Measurements from ENCODE around the gene CAMTA1. TPM values are rescaled to one million over a fixed set of nuclear protein-coding genes. Genes with fewer than 3 reads are reported as not detected.

The CAMTA1 gene
- total RNA-seq, 1 donor from 2014 or later = 77.6 TPM

GRCh38 chr1:7560601-7561181 lies 775.4 kb downstream of the CAMTA1 start:
- H3K4me3 Mint-ChIP-seq (ENCODE audit: unreplicated experiment) = no peak overlapping the region
- Histone ChIP-seq H3K9ac (ENCODE audit: low read length) (no peak overlapping the region), H3K4me3 (ENCODE audit: insufficient read depth, low read depth, low read length) (no peak overlapping the region), H4K20me1 (ENCODE audit: insufficient read depth, low read length) (no peaks in the 10 kb centered on the region), H3K79me2 (ENCODE audit: insufficient read depth, low read length) (no peaks in the 10 kb centered on the region), H3K27me3 (ENCODE audit: insufficient read depth, low read length) (no peaks in the 10 kb centered on the region), H3K9me3 (ENCODE audit: insufficient read depth, low read depth, low read length) (no peaks in the 10 kb centered on the region), H3K36me3 (ENCODE audit: insufficient read depth, low read length) (no peaks in the 10 kb centered on the region), H3K4me2 (ENCODE audit: low read length) (no peak overlapping the region), H2AFZ (ENCODE audit: low read depth, low read length) (no peak overlapping the region), H3K27ac (ENCODE audit: low read depth, low read length) (no peak overlapping the region), H3K4me1 (ENCODE audit: insufficient read depth, low read length) (no peaks in the 10 kb centered on the region)
- FAIRE-seq (no peak), DNase-seq (ENCODE audit: low read depth) (no peak)
- peaks cover 2% of the 10 kb centered on the region for H3K4me1 Mint-ChIP-seq (ENCODE audit: low read depth, unreplicated experiment)
- no peaks in the 10 kb centered on the region for H3K9me3 Mint-ChIP-seq (ENCODE audit: unreplicated experiment)
- H3K36me3 Mint-ChIP-seq (ENCODE audit: low read depth, unreplicated experiment) = no peaks in the 10 kb centered on the region
- TF ChIP-seq EZH2 (IDR thresholded peaks at IDR 0.05; ENCODE audit: insufficient read depth, low read length) (no peak), CTCF (IDR thresholded peaks at IDR 0.05; ENCODE audit: insufficient read depth, low read depth, low read length) (no peak)
- H3K27ac Mint-ChIP-seq (ENCODE audit: unreplicated experiment) = no peak overlapping the region
- H3K27me3 Mint-ChIP-seq (ENCODE audit: low read depth, unreplicated experiment) = peaks cover 39% of the 10 kb centered on the region

GRCh38 chr1:7561331-7561921 lies 776.2 kb downstream of the CAMTA1 start:
- Histone ChIP-seq H3K4me2 (ENCODE audit: low read length) (no peak overlapping the region), H4K20me1 (ENCODE audit: insufficient read depth, low read length) (no peaks in the 10 kb centered on the region), H3K4me3 (ENCODE audit: insufficient read depth, low read depth, low read length) (no peak overlapping the region), H3K9me3 (ENCODE audit: insufficient read depth, low read depth, low read length) (no peaks in the 10 kb centered on the region), H3K4me1 (ENCODE audit: insufficient read depth, low read length) (no peaks in the 10 kb centered on the region), H3K27me3 (ENCODE audit: insufficient read depth, low read length) (no peaks in the 10 kb centered on the region), H3K79me2 (ENCODE audit: insufficient read depth, low read length) (no peaks in the 10 kb centered on the region), H3K36me3 (ENCODE audit: insufficient read depth, low read length) (no peaks in the 10 kb centered on the region), H3K27ac (ENCODE audit: low read depth, low read length) (no peak overlapping the region), H3K9ac (ENCODE audit: low read length) (no peak overlapping the region), H2AFZ (ENCODE audit: low read depth, low read length) (no peak overlapping the region)
- FAIRE-seq = no peak
- Mint-ChIP-seq H3K4me3 (ENCODE audit: unreplicated experiment) (no peak overlapping the region), H3K9me3 (ENCODE audit: unreplicated experiment) (no peaks in the 10 kb centered on the region), H3K36me3 (ENCODE audit: low read depth, unreplicated experiment) (no peaks in the 10 kb centered on the region), H3K27ac (ENCODE audit: unreplicated experiment) (no peak overlapping the region), H3K27me3 (ENCODE audit: low read depth, unreplicated experiment) (peaks cover 32% of the 10 kb centered on the region), H3K4me1 (ENCODE audit: low read depth, unreplicated experiment) (no peaks in the 10 kb centered on the region)
- no peak for TF ChIP-seq EZH2 (IDR thresholded peaks at IDR 0.05; ENCODE audit: insufficient read depth, low read length)
- TF ChIP-seq CTCF (IDR thresholded peaks at IDR 0.05; ENCODE audit: insufficient read depth, low read depth, low read length) = no peak
- DNase-seq (ENCODE audit: low read depth) = no peak

Measured in astrocyte (in vitro differentiated cells and primary cell).